Measurements from ENCODE around the gene AIMP1. TPM values are rescaled to one million over a fixed set of nuclear protein-coding genes. Genes with fewer than 3 reads are reported as not detected.

The AIMP1 gene
- total RNA-seq, 2 donors from 2014 or later: 12.6 to 37.3 TPM

GRCh38 chr4:106336618-106337017 lies 20.3 kb downstream of the AIMP1 start:
- DNase-seq (ENCODE audit: low spot score) (no peak), ATAC-seq (ENCODE audit: insufficient number of reproducible peaks, low FRiP score, low read depth) (no peak)
- H3K27me3 ChIP-seq (replicated peaks; ENCODE audit: insufficient read depth): no peaks in the 10 kb centered on the region
- no peak overlapping the region for H3K27ac ChIP-seq
- TF ChIP-seq CTCF (IDR thresholded peaks at IDR 0.05): no peak
- H3K9me3 ChIP-seq: no peaks in the 10 kb centered on the region
- H3K36me3 ChIP-seq: peaks cover 40% of the 10 kb centered on the region
- H3K4me1 ChIP-seq (ENCODE audit: control insufficient read depth in 1 of 2, low read depth in 2 of 2): no peaks in the 10 kb centered on the region
- no peak overlapping the region for H3K4me3 ChIP-seq

- Histone ChIP-seq H3K4me1 (ENCODE audit: control insufficient read depth in 1 of 2, low read depth in 2 of 2) (no peaks in the 10 kb centered on the region), H3K36me3 (peaks cover 33% of the 10 kb centered on the region)
- TF ChIP-seq CTCF (IDR thresholded peaks at IDR 0.05): no peak
These were observed 21.6 kb downstream of the AIMP1 start for GRCh38 chr4:106337916-106338315.

GRCh38 chr4:106338671-106339070 lies 22.3 kb downstream of the AIMP1 start:
- H3K4me3 ChIP-seq: no peak overlapping the region
- ATAC-seq (ENCODE audit: insufficient number of reproducible peaks, low FRiP score, low read depth) (no peak), DNase-seq (ENCODE audit: low spot score) (no peak)
- no peaks in the 10 kb centered on the region for H3K9me3 ChIP-seq
- TF ChIP-seq CTCF (IDR thresholded peaks at IDR 0.05): no peak
- no peak overlapping the region for H3K27ac ChIP-seq
- H3K27me3 ChIP-seq (replicated peaks; ENCODE audit: insufficient read depth): no peaks in the 10 kb centered on the region
- H3K36me3 ChIP-seq: peaks cover 27% of the 10 kb centered on the region
- H3K4me1 ChIP-seq (ENCODE audit: control insufficient read depth in 1 of 2, low read depth in 2 of 2): no peaks in the 10 kb centered on the region

More at GRCh38 chr4:106337916-106338315, 21.6 kb downstream of the AIMP1 start:
- ATAC-seq (ENCODE audit: insufficient number of reproducible peaks, low FRiP score, low read depth): no peak
- no peak overlapping the region for H3K4me3 ChIP-seq
- H3K27me3 ChIP-seq (replicated peaks; ENCODE audit: insufficient read depth): no peaks in the 10 kb centered on the region
- DNase-seq (ENCODE audit: low spot score): no peak
- H3K27ac ChIP-seq: no peak overlapping the region
- no peaks in the 10 kb centered on the region for H3K9me3 ChIP-seq

- Histone ChIP-seq H3K27ac (no peak overlapping the region), H3K27me3 (replicated peaks; ENCODE audit: insufficient read depth) (no peaks in the 10 kb centered on the region), H3K9me3 (no peaks in the 10 kb centered on the region), H3K36me3 (peaks cover 24% of the 10 kb centered on the region), H3K4me1 (ENCODE audit: control insufficient read depth in 1 of 2, low read depth in 2 of 2) (peaks cover 0 to 7% of the 10 kb centered on the region in 2 donors), H3K4me3 (no peak overlapping the region)
- DNase-seq (ENCODE audit: low spot score) (no peak), ATAC-seq (ENCODE audit: insufficient number of reproducible peaks, low FRiP score, low read depth) (no peak)
- no peak for TF ChIP-seq CTCF (IDR thresholded peaks at IDR 0.05)
These were observed 23.1 kb downstream of the AIMP1 start for GRCh38 chr4:106339431-106339830.

- Histone ChIP-seq H3K9me3 (no peaks in the 10 kb centered on the region), H3K4me3 (no peak overlapping the region), H3K27ac (no peak overlapping the region), H3K36me3 (peaks cover 24% of the 10 kb centered on the region), H3K27me3 (replicated peaks; ENCODE audit: insufficient read depth) (no peaks in the 10 kb centered on the region), H3K4me1 (ENCODE audit: control insufficient read depth in 1 of 2, low read depth in 2 of 2) (peaks cover 0 to 7% of the 10 kb centered on the region in 2 donors)
- TF ChIP-seq CTCF (IDR thresholded peaks at IDR 0.05): no peak
- ATAC-seq (ENCODE audit: insufficient number of reproducible peaks, low FRiP score, low read depth): no peak
- no peak for DNase-seq (ENCODE audit: low spot score)
These were observed 24.4 kb downstream of the AIMP1 start for GRCh38 chr4:106340774-106341173.
